ENCODE results near the gene EGLN2. TPM values are rescaled to one million over a fixed set of nuclear protein-coding genes. Genes with fewer than 3 reads are reported as not detected.

The EGLN2 gene
- total RNA-seq, 3 donors from 2014 or later: 84.5 to 126 (median 93.2) TPM

GRCh38 chr19:40802300-40803169 is 3.5 kb downstream of the EGLN2 start:
- intact Hi-C loops (cut with DNase I, micrococcal nuclease): no loop called here
- peak; percentile 20 for ATAC-seq
- H3K4me1 ChIP-seq (ENCODE audit: low read depth): peaks cover 67% of the 10 kb centered on the region
- TF ChIP-seq CTCF (IDR thresholded peaks at IDR 0.05): no peak
- H3K36me3 ChIP-seq (ENCODE audit: low read depth): no peaks in the 10 kb centered on the region
- H3K9me3 ChIP-seq: no peaks in the 10 kb centered on the region
- DNase-seq: peak; percentile 77 to 84 (median 79)
- no peak overlapping the region for H3K4me3 ChIP-seq

- Histone ChIP-seq H3K4me3 (no peak overlapping the region), H3K4me1 (ENCODE audit: low read depth) (peaks cover 67% of the 10 kb centered on the region), H3K36me3 (ENCODE audit: low read depth) (no peaks in the 10 kb centered on the region), H3K9me3 (no peaks in the 10 kb centered on the region)
- DNase-seq (no peak), ATAC-seq (no peak)
- TF ChIP-seq CTCF (IDR thresholded peaks at IDR 0.05): no peak
- intact Hi-C loops (cut with DNase I, micrococcal nuclease): no loop called here
Observed at GRCh38 chr19:40803170-40803856, 4.3 kb downstream of the EGLN2 start.

GRCh38 chr19:40803857-40804782 is 5.1 kb downstream of the EGLN2 start:
- H3K36me3 ChIP-seq (ENCODE audit: low read depth): no peaks in the 10 kb centered on the region
- intact Hi-C loops (cut with DNase I, micrococcal nuclease): no loop called here

GRCh38 chr19:40804783-40805242 is 5.8 kb downstream of the EGLN2 start:
- H3K36me3 ChIP-seq (ENCODE audit: low read depth): no peaks in the 10 kb centered on the region
- H3K4me3 ChIP-seq: no peak overlapping the region
- DNase-seq: peak in 1 of 3 donors; percentile 44

More at GRCh38 chr19:40803857-40804782, 5.1 kb downstream of the EGLN2 start:
- ATAC-seq: peak; percentile 39
- TF ChIP-seq CTCF (IDR thresholded peaks at IDR 0.05): no peak
- no peaks in the 10 kb centered on the region for H3K9me3 ChIP-seq
- H3K4me3 ChIP-seq: no peak overlapping the region
- DNase-seq: peak; percentile 77 to 85 (median 84)
- peaks cover 67% of the 10 kb centered on the region for H3K4me1 ChIP-seq (ENCODE audit: low read depth)

More at GRCh38 chr19:40804783-40805242, 5.8 kb downstream of the EGLN2 start:
- no peak for ATAC-seq
- peaks cover 67% of the 10 kb centered on the region for H3K4me1 ChIP-seq (ENCODE audit: low read depth)
- H3K9me3 ChIP-seq: no peaks in the 10 kb centered on the region
- no peak for TF ChIP-seq CTCF (IDR thresholded peaks at IDR 0.05)
- intact Hi-C loops (cut with DNase I, micrococcal nuclease): no loop called here

Measured in mucosa of descending colon (tissue), 3 donors.